ENCODE measurements around the gene MIR17HG.

Gene MIR17HG

DNA sequence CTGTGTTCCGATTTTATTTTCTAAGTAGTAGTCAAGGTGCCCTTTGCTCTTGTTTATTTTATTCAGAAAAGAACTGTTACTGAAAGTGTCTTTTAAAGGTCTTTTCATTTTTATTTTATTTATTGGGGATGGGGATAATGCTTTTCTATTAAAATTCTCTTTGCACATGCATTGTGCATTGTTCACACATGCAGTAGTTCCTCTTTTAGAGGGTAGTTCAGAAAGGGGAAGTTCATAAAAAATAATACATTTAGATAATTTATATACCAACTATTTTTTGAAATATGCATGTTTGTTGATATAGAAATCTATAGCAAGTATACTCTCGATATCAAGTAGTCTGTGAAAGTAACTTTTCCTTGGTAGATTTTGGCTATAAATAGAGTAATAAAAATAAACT, 54.4 kb downstream of the MIR17HG start:
- no peak for TF ChIP-seq CTCF (IDR thresholded peaks at IDR 0.05; ENCODE audit: extremely low read depth, insufficient read depth, missing control alignments)
- DNase-seq (ENCODE audit: low spot score), result no peak
- in situ Hi-C loops (cut with MboI; ENCODE audit: low pct_unique_long_range_greater_than_20kb, low sequenced_read_pairs, unreplicated experiment), result loop anchor here (25.0 kb wide), 1 partner anchor 265 kb away; no protein-coding TSS in a partner anchor

All from GM13977 (cell line).